GM12892 (cell line): ENCODE results near the gene UVRAG.

Experiments
- POLR2A ChIP-seq: IDR thresholded peaks from 2 replicates; pipeline ENCODE4 v1.6.1; 2011; ENCODE audit warnings: low read depth, low read length, control low read depth
- POLR2AphosphoS5 ChIP-seq: IDR thresholded peaks from 2 replicates; pipeline ENCODE4 v1.6.1; 2011; ENCODE audit warnings: low read depth, low read length, control low read depth
- TAF1 ChIP-seq: IDR thresholded peaks from 2 replicates; pipeline ENCODE4 v1.6.1; 2011; ENCODE audit warnings: low read depth, mild to moderate bottlenecking, control low read depth, low read length, borderline replicate concordance

GRCh38 chr11:75821202-75821601, 6.2 kb downstream of the UVRAG start:
- no peak for TF ChIP-seq TAF1
- TF ChIP-seq POLR2AphosphoS5, result no peak
- TF ChIP-seq POLR2A, result no peak
